Spleen (tissue), 11 donors: ENCODE results near the gene PRPSAP1. TPM values are rescaled to one million over a fixed set of nuclear protein-coding genes. Genes with fewer than 3 reads are reported as not detected.

ENCODE experiments used
- DNase-seq: peaks from one replicate; pipeline ENCODE4 v3.0.0-alpha.2; 2020
- H3K27ac ChIP-seq, 8 donors: fragments of 200-600 bp; sonication (generic) in 7 of 8; 1 replicate in 4 of 8; 2 replicates in 4 of 8; pipeline versions ENCODE4 v1.5.0 to v1.8.0; 2016 to 2021; ENCODE audit warnings: inconsistent platforms in 4 of 8, mild to moderate bottlenecking in 4 of 8, moderate library complexity in 1 of 8
- H3K27me3 ChIP-seq, 7 donors: fragments of 200-600 bp; sonication (generic) in 6 of 7; replicated peaks in 1 of 7; 1 replicate in 4 of 7; 2 replicates in 3 of 7; pipeline versions ENCODE4 v1.5.0 to v1.8.0; 2016 to 2021; ENCODE audit warnings: inconsistent platforms in 3 of 7, mild to moderate bottlenecking in 1 of 7
- H3K36me3 ChIP-seq, 6 donors: fragments of 200-600 bp; sonication (generic) in 5 of 6; 1 replicate in 4 of 6; 2 replicates in 2 of 6; pipeline versions ENCODE4 v1.5.0 to v1.8.0; 2016 to 2021; ENCODE audit warnings: inconsistent platforms in 2 of 6
- H3K4me1 ChIP-seq, 6 donors: fragments of 200-600 bp; sonication (generic) in 5 of 6; 1 replicate in 3 of 6; 2 replicates in 3 of 6; pipeline versions ENCODE4 v1.5.0 to v1.8.0; 2016 to 2021; ENCODE audit warnings: inconsistent platforms in 3 of 6
- H3K4me3 ChIP-seq, 8 donors: fragments of 200-600 bp; sonication (generic) in 7 of 8; 1 replicate in 4 of 8; 2 replicates in 4 of 8; pipeline versions ENCODE4 v1.5.0 to v1.8.0; 2016 to 2021; ENCODE audit warnings: inconsistent platforms in 4 of 8, mild to moderate bottlenecking in 4 of 8, moderate library complexity in 2 of 8
- H3K9me3 ChIP-seq, 8 donors: fragments of 200-600 bp; sonication (generic) in 7 of 8; 1 replicate in 4 of 8; 2 replicates in 4 of 8; pipeline versions ENCODE4 v1.5.0 to v1.8.0; 2016 to 2021; ENCODE audit warnings: inconsistent platforms in 4 of 8
- POLR2A ChIP-seq, 3 donors: fragments of 450-650 bp; IDR thresholded peaks; one replicate each; pipeline ENCODE4 v1.5.1; 2017; ENCODE audit warnings: antibody characterized with exemption in 3 of 3, mild to moderate bottlenecking in 1 of 3
- POLR2AphosphoS5 ChIP-seq, 3 donors: sonication (generic); formaldehyde crosslinking; IDR thresholded peaks; one replicate each; pipeline ENCODE4 v1.5.1; 2017; ENCODE audit warnings: antibody characterized with exemption in 3 of 3
- WGBS, 5 donors: extraction: QIAGEN DNeasy Blood & Tissue Kit in 3 of 5; methylation state at CpG; one replicate each; pipeline versions ENCODE4 v1.1.5 to v1.1.7; 2013 to 2018; 5-methylcytosine and 5-hydroxymethylcytosine counted together
- intact Hi-C: fragments of 100-400 bp; cut with DNase I; formaldehyde crosslinking; loops from one replicate; pipeline ENCODE4 v1.15.0; 2023; ENCODE audit warnings: low total_unique reads
- polyA plus RNA-seq, 3 donors: library from polyadenylated mRNA; stranded (reverse); fragments of 200-250 nt; gene quantifications; one replicate each; pipeline ENCODE4 v1.2.1, GENCODE V29; 2013
- total RNA-seq, 7 donors: library from RNA; depleted of rRNA in 3 of 7; stranded (reverse); fragments of >200 nt in 3 of 7; fragmentation: NEBNext Ultra II Directional in 4 of 7; extraction: Animal tissue kit (Norgen Biotek cat#: 25700) in 4 of 7; gene quantifications; one replicate each; pipeline versions ENCODE4 v1.1.0 to v1.2.1, GENCODE V29; 2016 to 2021
- TF ChIP-seq, protein P1 (sequence below), 11 experiments: fragments of 200-600 bp in 7 of 11; fragments of 450-650 bp in 4 of 11; sonication (generic) in 4 of 11; IDR thresholded peaks in 8 of 11; conservative IDR thresholded peaks in 3 of 11; 1 replicate in 7 of 11; 2 replicates in 4 of 11; pipeline versions ENCODE4 v1.4.0 to v1.8.0; 2016 to 2021; ENCODE audit warnings: antibody characterized with exemption in 11 of 11, inconsistent platforms in 4 of 11, mild to moderate bottlenecking in 1 of 11
- donor health status: healthy with polysubstance abuse.
- donor health status: DM: no; HTN: no; CAD: no; lungs with moderate emphysema.
- donor health status: DM: no; HTN: no; CAD: no.
- donor health status: Bipolar disorder and iron deficiency.
- donor health status: healthy.
- donor health status: DM: no; HTN: no; CAD: no.
- donor health status: DM: yes; HTN: yes; CAD: no.

Gene PRPSAP1
- total and polyA plus RNA-seq, 10 donors = 17.5 to 54.1 (median 35.8) TPM

GRCh38 chr17:76345377-76345974 is 8.2 kb downstream of the PRPSAP1 start:
- WGBS, 5 donors = 90 to 94% (median 92%) methylated on average over 14 of the region's 14 CpGs
- intact Hi-C loops = no loop called here
- Histone ChIP-seq H3K27ac (no peak overlapping the region), H3K9me3 (no peaks in the 10 kb centered on the region), H3K4me1 (no peaks in the 10 kb centered on the region), H3K4me3 (no peak overlapping the region), H3K27me3 (no peaks in the 10 kb centered on the region), H3K36me3 (peaks cover 0 to 84% (median 51%) of the 10 kb centered on the region in 6 donors)
- peak; percentile 22 for DNase-seq
- no peak for TF ChIP-seq POLR2AphosphoS5 (IDR thresholded peaks at IDR 0.05)
- TF ChIP-seq, protein P1, sequence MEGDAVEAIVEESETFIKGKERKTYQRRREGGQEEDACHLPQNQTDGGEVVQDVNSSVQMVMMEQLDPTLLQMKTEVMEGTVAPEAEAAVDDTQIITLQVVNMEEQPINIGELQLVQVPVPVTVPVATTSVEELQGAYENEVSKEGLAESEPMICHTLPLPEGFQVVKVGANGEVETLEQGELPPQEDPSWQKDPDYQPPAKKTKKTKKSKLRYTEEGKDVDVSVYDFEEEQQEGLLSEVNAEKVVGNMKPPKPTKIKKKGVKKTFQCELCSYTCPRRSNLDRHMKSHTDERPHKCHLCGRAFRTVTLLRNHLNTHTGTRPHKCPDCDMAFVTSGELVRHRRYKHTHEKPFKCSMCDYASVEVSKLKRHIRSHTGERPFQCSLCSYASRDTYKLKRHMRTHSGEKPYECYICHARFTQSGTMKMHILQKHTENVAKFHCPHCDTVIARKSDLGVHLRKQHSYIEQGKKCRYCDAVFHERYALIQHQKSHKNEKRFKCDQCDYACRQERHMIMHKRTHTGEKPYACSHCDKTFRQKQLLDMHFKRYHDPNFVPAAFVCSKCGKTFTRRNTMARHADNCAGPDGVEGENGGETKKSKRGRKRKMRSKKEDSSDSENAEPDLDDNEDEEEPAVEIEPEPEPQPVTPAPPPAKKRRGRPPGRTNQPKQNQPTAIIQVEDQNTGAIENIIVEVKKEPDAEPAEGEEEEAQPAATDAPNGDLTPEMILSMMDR (IDR thresholded peaks at IDR 0.05 in 8 of 11, conservative IDR thresholded peaks at IDR 0.05 in 3 of 11) = no peak
- TF ChIP-seq POLR2A (IDR thresholded peaks at IDR 0.05) = no peak

DNA sequence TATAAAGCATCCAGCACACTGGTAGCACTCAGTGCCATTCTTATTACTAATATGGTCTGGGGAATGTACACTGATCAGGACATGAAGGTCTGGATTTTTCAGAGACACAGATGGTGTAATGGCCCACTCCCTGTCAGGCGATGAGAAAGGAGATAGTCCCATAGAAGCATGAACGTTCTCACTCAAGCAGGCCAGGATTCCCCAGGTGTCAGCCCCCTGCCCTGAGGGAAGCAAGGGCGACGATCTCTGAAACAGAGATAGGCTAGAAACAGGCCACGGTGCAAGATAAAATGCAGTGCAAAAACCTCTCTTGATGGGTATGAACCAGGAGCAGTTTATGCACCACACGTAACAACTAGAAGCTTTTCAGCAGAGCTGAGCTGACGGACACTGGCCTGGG is 10.6 kb downstream of the PRPSAP1 start:
- WGBS, 5 donors = 96 to 99% (median 96%) methylated on average over 7 of the region's 7 CpGs
- no peak for TF ChIP-seq POLR2AphosphoS5 (IDR thresholded peaks at IDR 0.05)
- TF ChIP-seq POLR2A (IDR thresholded peaks at IDR 0.05) = no peak
- TF ChIP-seq, protein P1 (IDR thresholded peaks at IDR 0.05 in 8 of 11, conservative IDR thresholded peaks at IDR 0.05 in 3 of 11) = no peak
- H3K36me3 ChIP-seq = peaks cover 0 to 85% (median 48%) of the 10 kb centered on the region in 6 donors
- peak; percentile 22 for DNase-seq
- no peak overlapping the region for H3K27ac ChIP-seq
- no peaks in the 10 kb centered on the region for H3K9me3 ChIP-seq
- H3K4me3 ChIP-seq = no peak overlapping the region
- no peaks in the 10 kb centered on the region for H3K27me3 ChIP-seq
- intact Hi-C loops = no loop called here
- H3K4me1 ChIP-seq = no peaks in the 10 kb centered on the region

DNA sequence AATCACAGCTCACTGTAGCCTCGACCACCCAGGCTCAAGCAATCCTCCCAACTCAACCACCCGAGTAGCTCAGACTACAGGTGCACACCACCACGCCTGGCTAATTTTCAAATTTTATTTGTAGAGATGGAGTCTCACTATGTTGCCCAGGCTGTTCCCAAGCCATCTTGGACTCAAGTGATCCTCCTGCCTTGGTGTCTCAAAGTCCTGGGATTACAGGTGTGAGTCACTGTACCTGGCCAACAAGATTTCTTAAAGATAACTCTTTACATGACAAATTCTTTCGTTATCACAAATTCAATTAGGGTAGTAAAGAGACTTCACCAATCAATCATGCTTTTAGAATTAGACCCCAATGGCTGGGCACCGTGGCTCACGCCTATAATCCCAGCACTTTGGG is 12.4 kb downstream of the PRPSAP1 start:
- Histone ChIP-seq H3K36me3 (peaks cover 0 to 67% (median 36%) of the 10 kb centered on the region in 6 donors), H3K27me3 (no peaks in the 10 kb centered on the region), H3K4me3 (no peak overlapping the region), H3K9me3 (no peaks in the 10 kb centered on the region), H3K27ac (no peak overlapping the region), H3K4me1 (no peaks in the 10 kb centered on the region)
- DNase-seq = no peak
- TF ChIP-seq, protein P1 (IDR thresholded peaks at IDR 0.05 in 8 of 11, conservative IDR thresholded peaks at IDR 0.05 in 3 of 11) = no peak
- TF ChIP-seq POLR2A (IDR thresholded peaks at IDR 0.05) (no peak), POLR2AphosphoS5 (IDR thresholded peaks at IDR 0.05) (no peak)
- intact Hi-C loops = no loop called here
- WGBS, 5 donors = 92 to 99% (median 95%) methylated on average over 6 of the region's 6 CpGs

- Histone ChIP-seq H3K4me3 (no peak overlapping the region), H3K9me3 (no peaks in the 10 kb centered on the region), H3K27ac (no peak overlapping the region), H3K27me3 (no peaks in the 10 kb centered on the region), H3K4me1 (peaks cover 0 to 2% (median 0%) of the 10 kb centered on the region in 6 donors), H3K36me3 (peaks cover 0 to 27% (median 9%) of the 10 kb centered on the region in 6 donors)
- intact Hi-C loops = no loop called here
- WGBS, 5 donors = 86 to 95% (median 92%) methylated on average over 6 of the region's 6 CpGs
- TF ChIP-seq, protein P1 (IDR thresholded peaks at IDR 0.05 in 8 of 11, conservative IDR thresholded peaks at IDR 0.05 in 3 of 11) = no peak
- no peak for TF ChIP-seq POLR2A (IDR thresholded peaks at IDR 0.05)
- TF ChIP-seq POLR2AphosphoS5 (IDR thresholded peaks at IDR 0.05) = no peak
- no peak for DNase-seq
Measured at GRCh38 chr17:76337413-76337777, 16.3 kb downstream of the PRPSAP1 start.
